NK-92 (cell line): Measurements from ENCODE around the gene ECPAS.
"Not testable (repeated sequence)": the region's sequence is repeated elsewhere in the genome, so short reads cannot be mapped to it uniquely, and the experiment has no call there.

Source experiments
- DNase-seq: peaks from one replicate; lab custom pipeline; 2025; ENCODE audit not compliant: unreplicated experiment; lab: John Stamatoyannopoulos, UW

ECPAS gene, protein sequence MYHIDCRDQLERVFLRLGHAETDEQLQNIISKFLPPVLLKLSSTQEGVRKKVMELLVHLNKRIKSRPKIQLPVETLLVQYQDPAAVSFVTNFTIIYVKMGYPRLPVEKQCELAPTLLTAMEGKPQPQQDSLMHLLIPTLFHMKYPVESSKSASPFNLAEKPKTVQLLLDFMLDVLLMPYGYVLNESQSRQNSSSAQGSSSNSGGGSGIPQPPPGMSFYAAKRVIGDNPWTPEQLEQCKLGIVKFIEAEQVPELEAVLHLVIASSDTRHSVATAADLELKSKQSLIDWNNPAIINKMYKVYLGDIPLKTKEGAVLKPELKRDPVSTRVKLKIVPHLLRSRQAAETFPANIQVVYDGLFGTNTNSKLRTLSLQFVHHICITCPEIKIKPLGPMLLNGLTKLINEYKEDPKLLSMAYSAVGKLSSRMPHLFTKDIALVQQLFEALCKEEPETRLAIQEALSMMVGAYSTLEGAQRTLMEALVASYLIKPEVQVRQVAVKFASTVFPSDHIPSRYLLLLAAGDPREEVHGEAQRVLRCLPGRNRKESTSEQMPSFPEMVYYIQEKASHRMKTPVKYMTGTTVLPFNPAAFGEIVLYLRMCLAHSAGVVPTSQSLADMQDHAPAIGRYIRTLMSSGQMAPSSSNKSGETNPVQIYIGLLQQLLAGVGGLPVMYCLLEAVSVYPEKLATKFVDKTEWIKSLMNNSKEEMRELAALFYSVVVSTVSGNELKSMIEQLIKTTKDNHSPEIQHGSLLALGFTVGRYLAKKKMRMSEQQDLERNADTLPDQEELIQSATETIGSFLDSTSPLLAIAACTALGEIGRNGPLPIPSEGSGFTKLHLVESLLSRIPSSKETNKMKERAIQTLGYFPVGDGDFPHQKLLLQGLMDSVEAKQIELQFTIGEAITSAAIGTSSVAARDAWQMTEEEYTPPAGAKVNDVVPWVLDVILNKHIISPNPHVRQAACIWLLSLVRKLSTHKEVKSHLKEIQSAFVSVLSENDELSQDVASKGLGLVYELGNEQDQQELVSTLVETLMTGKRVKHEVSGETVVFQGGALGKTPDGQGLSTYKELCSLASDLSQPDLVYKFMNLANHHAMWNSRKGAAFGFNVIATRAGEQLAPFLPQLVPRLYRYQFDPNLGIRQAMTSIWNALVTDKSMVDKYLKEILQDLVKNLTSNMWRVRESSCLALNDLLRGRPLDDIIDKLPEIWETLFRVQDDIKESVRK (N-terminal part only)

GRCh38 chr9:111483858-111484571 is at the start of gene ECPAS:
ECPAS (minus strand) TSS chr9:111484383; CDS start chr9:111472918, 11,465 bp downstream.
- DNase-seq = no peak

GRCh38 chr9:111533099-111533790 is 49.1 kb upstream of the ECPAS start:
- DNase-seq = no peak

- DNase-seq = no peak
These were observed 47.5 kb upstream of the ECPAS start for GRCh38 chr9:111531716-111532115.

DNA sequence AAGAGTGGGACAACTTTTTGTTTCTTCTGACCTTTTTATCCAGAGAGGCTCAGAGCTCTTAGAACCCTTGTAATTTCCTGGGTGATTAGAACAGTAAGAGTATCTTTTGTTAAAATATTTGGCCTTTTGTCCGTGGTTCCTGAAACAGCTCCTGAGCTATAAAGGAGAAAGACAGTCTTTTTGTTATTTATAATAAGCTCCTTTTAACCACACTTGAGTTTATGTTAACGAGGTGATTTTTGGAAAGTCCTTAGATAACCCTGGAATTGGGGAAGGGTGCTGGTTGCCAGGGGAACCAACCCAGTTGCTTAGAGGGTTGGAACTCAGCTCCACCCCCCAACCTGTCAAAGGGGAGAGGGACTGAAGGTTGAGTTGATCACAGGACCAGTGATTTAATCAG is 45.6 kb upstream of the ECPAS start:
- no peak for DNase-seq

DNA sequence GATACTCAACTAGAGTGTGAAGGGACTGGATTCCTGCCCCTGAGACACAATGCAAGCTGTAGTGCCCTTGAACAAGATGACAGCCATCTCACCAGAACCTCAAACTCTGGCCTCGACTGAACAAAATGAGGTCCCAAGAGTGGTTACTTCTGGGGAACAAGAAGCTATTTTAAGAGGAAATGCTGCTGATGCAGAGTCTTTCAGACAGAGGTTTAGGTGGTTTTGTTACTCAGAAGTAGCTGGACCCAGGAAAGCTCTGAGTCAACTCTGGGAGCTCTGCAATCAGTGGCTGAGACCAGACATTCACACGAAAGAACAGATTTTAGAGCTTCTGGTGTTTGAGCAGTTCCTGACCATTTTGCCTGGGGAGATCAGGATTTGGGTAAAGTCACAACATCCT is 43.2 kb upstream of the ECPAS start:
- DNase-seq = no peak

DNA sequence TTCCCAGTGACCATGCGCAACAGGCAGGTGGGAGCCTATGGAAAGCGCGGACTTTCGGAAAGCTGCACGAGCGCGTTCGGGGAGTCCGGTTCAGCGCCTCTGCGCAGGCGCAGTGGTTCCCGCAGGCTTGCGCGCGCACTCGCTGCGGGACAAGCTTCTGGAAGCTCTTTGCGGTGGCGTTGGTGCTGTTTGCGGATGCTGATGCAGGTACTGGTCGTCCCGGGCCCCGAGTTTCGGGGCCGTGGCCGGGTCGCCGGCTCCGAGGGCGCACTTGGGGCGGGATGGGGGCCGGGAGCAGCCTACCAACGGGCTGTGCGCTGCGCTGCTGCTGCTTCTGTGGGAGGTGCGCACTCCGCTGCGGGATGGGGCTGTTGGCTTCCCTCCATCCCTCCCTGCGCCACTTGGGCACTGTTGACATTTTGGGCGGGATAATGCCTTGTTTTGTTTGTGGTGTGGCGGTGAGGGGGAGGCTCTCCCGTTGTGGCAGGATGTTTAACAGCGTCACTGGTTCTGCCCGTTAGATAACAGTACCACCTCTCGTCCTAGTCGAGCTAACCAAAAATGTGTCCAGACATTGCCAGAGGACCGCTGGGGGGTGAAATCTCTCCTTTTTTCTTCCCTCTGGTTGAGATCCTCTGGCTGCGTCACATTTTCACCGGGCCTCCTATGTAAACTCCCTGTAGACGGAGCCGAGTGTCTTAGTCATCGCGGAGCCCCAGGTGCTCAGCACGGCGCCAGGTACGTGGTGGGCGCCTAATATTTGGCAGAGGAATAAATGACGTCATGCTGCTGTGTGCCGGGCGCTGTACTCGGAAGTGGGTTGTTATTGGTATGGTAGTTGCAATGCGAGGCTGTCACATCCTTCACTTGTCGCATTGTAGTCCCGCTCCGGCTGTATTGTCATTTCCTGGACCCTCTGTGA is 41.1 kb upstream of the ECPAS start, which contains the start of gene ZNF483:
Gene ZNF483 (plus strand): TSS at position 124 of the 922 bp plus-strand sequence. CDS start 2,217 bp downstream, outside the sequence.
- DNase-seq = no peak

DNA sequence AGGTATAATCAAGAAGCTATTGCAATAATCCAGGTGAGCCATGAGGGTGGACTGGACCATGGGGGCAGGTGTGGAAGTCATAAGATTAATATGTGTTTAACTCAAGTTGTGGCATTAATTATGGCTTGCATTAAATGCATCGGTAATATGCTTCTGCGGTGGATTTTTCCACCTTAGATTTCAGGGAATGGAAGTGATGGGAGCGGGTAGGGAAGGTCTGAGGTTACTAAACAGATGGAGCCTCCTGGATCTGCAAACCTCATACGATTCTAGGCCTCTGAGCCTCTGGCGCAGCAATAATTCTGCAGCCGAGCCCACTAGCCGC is 40.5 kb upstream of the ECPAS start:
- no peak for DNase-seq

- no peak for DNase-seq
These were observed 31.9 kb upstream of the ECPAS start for GRCh38 chr9:111516061-111516465.

DNA sequence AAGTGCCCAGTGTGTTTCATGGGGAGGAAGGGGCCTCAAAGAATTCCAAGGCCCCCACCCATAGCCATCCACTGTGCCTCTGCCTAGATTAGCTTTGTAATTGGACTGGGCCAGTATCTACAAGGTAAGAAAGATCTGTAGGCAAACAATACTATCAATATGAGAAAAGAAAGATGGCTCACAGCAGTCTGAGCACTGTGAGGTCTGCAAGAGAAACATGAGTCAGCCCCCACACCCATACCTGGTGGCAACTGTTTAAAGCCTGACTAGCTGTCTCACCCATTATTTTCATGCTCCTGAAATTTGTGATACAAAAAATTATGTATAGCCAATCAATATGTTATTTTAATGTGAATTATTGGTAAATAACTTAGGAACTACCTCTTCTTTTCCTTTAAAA is 30.8 kb upstream of the ECPAS start:
- DNase-seq = no peak

DNA sequence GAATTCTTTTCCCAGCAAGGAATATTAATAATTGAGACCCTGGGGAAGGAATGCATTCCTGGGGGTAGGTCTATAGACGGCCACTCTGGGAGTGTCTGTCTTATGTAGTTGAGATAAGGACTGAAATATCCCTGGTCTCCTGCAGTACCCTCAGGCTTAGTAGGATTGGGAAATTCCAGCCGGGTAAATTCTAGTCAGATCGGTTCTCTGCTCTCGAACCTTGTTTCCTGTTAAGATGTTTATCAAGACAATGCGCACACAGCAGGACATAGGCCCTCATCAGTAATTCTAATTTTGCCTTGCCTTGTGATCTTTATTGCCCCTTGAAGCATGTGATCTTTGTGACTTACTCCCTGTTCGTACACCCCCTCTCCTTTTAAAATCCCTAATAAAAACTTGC is 27.4 kb upstream of the ECPAS start:
- not testable (repeated sequence) for DNase-seq

GRCh38 chr9:111502506-111502905 is 18.3 kb upstream of the ECPAS start:
- no peak for DNase-seq

- DNase-seq = no peak
These were observed 17.5 kb upstream of the ECPAS start for GRCh38 chr9:111501648-111502047.

DNA sequence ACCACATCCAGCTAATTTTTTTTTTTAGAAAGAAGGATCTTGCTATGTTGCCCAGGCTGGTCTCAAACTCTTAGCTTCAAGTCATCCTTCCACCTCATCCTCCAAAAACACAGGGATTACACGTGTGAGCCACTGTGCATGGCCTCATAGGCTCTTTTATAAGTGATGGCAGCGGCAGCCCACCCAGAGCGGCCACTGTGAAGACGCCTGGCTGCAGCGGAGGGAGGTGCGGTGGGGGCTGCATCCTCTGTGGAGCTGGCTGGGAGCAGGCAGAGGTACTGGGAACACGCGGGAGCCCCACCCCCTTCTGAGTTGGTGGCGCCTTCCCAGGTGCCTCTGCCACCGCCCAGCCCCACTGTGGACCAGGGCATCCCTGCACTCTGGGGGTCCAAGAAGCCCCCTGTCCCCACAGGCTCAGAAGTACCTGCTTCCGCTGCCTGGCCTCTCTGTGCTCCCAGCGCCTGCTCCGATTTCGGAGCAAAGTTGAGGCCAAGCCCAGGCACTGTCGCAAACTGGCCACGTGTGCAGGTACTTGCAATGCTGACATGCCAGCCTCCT is 16.9 kb upstream of the ECPAS start:
- no peak for DNase-seq

GRCh38 chr9:111497196-111497595 is 13.0 kb upstream of the ECPAS start:
- DNase-seq = not testable (repeated sequence)

DNA sequence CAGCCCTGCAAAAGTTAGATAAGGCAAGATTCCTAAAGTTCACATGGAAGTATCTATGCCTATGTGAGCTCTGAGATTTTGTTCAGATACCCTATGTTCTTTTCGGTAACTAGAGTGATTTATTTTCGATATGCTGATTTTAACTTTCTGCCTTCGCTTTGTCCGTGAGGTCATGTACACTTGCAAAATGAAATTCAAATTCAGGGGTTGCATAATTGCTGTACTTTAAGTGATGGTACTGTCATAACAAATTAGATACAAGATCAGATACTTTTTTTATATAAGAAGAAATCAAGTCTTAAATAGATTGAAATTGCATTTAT is 350 bp upstream of the ECPAS start:
- DNase-seq = no peak

DNA sequence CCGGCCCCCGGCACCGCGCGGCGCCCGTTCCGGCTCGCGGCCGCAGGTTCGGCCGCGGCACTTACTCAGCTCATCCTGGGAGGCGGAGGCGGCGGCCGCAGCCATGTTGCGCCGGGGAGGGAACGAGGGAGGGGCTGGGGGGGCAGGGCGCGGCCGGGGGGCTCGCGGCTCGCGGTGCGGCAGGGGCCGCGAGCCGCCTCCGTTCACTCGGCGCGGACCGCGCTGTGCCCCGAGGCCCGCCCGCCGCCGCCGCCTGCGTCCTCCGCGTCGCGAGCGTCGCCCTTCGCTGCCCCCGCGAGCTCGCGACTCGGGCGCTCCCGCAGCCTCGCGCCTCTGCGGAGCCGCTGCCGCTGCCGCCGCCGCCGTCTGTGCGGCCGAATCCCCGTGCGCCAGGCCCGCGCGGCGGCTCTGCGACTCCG is 735 bp downstream of the ECPAS start:
- DNase-seq = no peak

DNA sequence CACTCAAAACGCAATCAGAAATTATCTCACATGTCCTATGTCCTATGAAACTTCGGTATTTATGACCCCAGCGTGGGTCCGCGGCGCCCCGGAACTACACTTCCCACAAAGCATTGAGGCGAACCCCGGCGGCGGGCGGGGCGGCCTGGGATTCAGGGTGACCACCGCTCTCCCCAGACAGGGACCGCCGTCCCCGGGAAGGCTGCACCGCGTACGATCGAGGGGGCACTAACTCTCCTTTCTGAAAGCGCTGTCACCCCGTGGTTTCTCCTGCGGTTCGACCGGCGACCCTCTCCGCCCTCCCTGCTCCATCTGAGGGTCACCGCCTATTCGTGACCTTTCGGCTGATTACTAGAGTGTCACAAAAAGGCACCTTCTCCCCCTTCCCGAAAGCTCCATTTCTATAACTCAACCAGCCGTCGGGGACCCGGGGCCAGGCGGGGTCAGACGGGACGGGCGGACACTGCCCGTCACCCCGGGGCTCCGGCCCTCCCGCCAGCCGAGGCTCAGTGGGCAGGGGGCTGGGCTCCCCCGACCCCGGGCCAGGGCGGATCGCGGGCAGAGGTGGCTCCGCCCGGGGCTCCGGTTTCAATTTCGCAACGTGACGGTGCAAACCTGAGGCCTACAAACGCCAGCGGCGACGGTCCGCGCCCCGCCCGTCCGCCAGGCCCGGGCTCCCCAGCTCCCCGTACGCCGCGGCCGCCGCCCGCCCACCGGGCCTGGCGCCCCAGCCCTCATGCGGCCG is 1.3 kb downstream of the ECPAS start:
- no peak for DNase-seq
